B cell (primary cell): ENCODE data around the gene PARD3. TPM values are rescaled to one million over a fixed set of nuclear protein-coding genes. Genes with fewer than 3 reads are reported as not detected.

ENCODE experiments used
- ATAC-seq: fragments of 200-7000 bp; cut with Tn5 transposase; one replicate; pipeline ENCODE4 v1.10.0; 2021; ENCODE audit warnings: low read depth, mild to moderate bottlenecking, moderate number of reproducible peaks, moderate library complexity
- CTCF ChIA-PET: fragments of 350-600 bp; sonication (Branson Sonifier 250); formaldehyde crosslinking; loops from one replicate; lab custom pipeline; 2021; ENCODE audit warnings: antibody characterized with exemption, inconsistent platforms; lab: Charles Lee
- POLR2A ChIA-PET: fragments of 350-600 bp; sonication (Branson Sonifier 250); formaldehyde crosslinking; loops from one replicate; lab custom pipeline; 2021; ENCODE audit warnings: antibody characterized with exemption; lab: Charles Lee
- DNase-seq: peaks from one replicate; pipeline ENCODE4 v3.0.0; 2013
- H2AFZ ChIP-seq: 2 replicates; pipeline ENCODE4 v1.6.1; 2012; ENCODE audit warnings: mild to moderate bottlenecking, low read depth, low read length; ENCODE audit not compliant: insufficient read depth, poor library complexity, severe bottlenecking
- H3K27ac ChIP-seq, 2 donors: 1 replicate in 1 of 2; 2 replicates in 1 of 2; pipeline ENCODE4 v1.5.1; 2012 to 2013; ENCODE audit warnings: low read length in 2 of 2, mild to moderate bottlenecking in 2 of 2, moderate library complexity in 1 of 2
- H3K27me3 ChIP-seq, 4 experiments: fragments of 200-600 bp in 1 of 4; sonication (generic) in 1 of 4; replicated peaks in 1 of 4; 1 replicate in 2 of 4; 2 replicates in 2 of 4; pipeline versions ENCODE4 v1.6.1 to v1.7.0; 2013 to 2016; ENCODE audit warnings: low read length in 3 of 4, mild to moderate bottlenecking in 2 of 4, mixed read lengths in 1 of 4, moderate library complexity in 1 of 4; ENCODE audit not compliant: insufficient read depth in 4 of 4, control insufficient read depth in 3 of 4; ENCODE audit errors: control extremely low read depth in 1 of 4
- H3K36me3 ChIP-seq, 2 experiments: replicated peaks in 1 of 2; 1 replicate in 1 of 2; 2 replicates in 1 of 2; pipeline versions ENCODE4 v1.6.1 to v1.7.1; 2013; ENCODE audit warnings: low read length in 1 of 2; ENCODE audit not compliant: insufficient read depth in 2 of 2, control insufficient read depth in 1 of 2; ENCODE audit errors: control extremely low read depth in 1 of 2, extremely low read depth in 1 of 2
- H3K4me1 ChIP-seq, 2 donors: fragments of 200-600 bp in 1 of 2; sonication (generic) in 1 of 2; 1 replicate in 1 of 2; 2 replicates in 1 of 2; pipeline versions ENCODE4 v1.5.1 to v1.6.1; 2013 to 2017; ENCODE audit warnings: low read length in 2 of 2; ENCODE audit not compliant: control insufficient read depth in 2 of 2, insufficient read depth in 2 of 2
- H3K4me2 ChIP-seq: replicated peaks from 2 replicates; pipeline ENCODE3; 2012; ENCODE audit warnings: mild to moderate bottlenecking, low read depth, low read length; ENCODE audit not compliant: poor library complexity, severe bottlenecking
- H3K4me3 ChIP-seq, 5 experiments: fragments of 200-600 bp in 1 of 5; sonication (generic) in 1 of 5; 1 replicate in 3 of 5; 2 replicates in 2 of 5; pipeline versions ENCODE4 v1.5.1 to v1.7.0; 2011 to 2016; ENCODE audit warnings: low read length in 4 of 5, mild to moderate bottlenecking in 4 of 5, low read depth in 2 of 5, control low read depth in 1 of 5, moderate library complexity in 1 of 5; ENCODE audit not compliant: insufficient read depth in 1 of 5; ENCODE audit errors: control extremely low read depth in 1 of 5, extremely low read depth in 1 of 5
- H3K79me2 ChIP-seq: fragments of 200-600 bp; sonication (generic); one replicate; pipeline ENCODE4 v1.6.0; 2016; ENCODE audit warnings: low read length; ENCODE audit not compliant: control insufficient read depth, insufficient read depth
- H3K9ac ChIP-seq: fragments of 200-600 bp; sonication (generic); 2 replicates; pipeline ENCODE4 v1.6.1; 2017; ENCODE audit warnings: mild to moderate bottlenecking, low read length, moderate library complexity
- H3K9me3 ChIP-seq, 3 donors: one replicate each; pipeline versions ENCODE4 v1.6.1 to v1.7.1; 2013; ENCODE audit warnings: low read length in 2 of 3; ENCODE audit not compliant: control insufficient read depth in 2 of 3, insufficient read depth in 1 of 3; ENCODE audit errors: control extremely low read depth in 1 of 3
- H4K20me1 ChIP-seq: 2 replicates; pipeline ENCODE4 v1.6.0; 2012; ENCODE audit warnings: mild to moderate bottlenecking, low read length; ENCODE audit not compliant: insufficient read depth, control insufficient read depth, poor library complexity, severe bottlenecking
- H3K27ac Mint-ChIP-seq: one replicate; pipeline ENCODE4 v1.8.0; 2021; ENCODE audit warnings: mixed read lengths
- H3K27me3 Mint-ChIP-seq: one replicate; pipeline ENCODE4 v1.8.0; 2021; ENCODE audit warnings: mixed read lengths
- H3K4me1 Mint-ChIP-seq: one replicate; pipeline ENCODE4 v1.8.0; 2021; ENCODE audit warnings: mixed read lengths
- H3K4me3 Mint-ChIP-seq: one replicate; pipeline ENCODE4 v1.8.0; 2021; ENCODE audit warnings: mixed read lengths
- H3K9me3 Mint-ChIP-seq: one replicate; pipeline ENCODE4 v1.8.0; 2022; ENCODE audit warnings: mixed read lengths; ENCODE audit not compliant: insufficient read depth
- EZH2 ChIP-seq: IDR thresholded peaks from 2 replicates; pipeline ENCODE4 v1.6.1; 2012; ENCODE audit warnings: borderline replicate concordance, low read depth, mild to moderate bottlenecking, moderate library complexity, low read length; ENCODE audit not compliant: insufficient read depth, poor library complexity, severe bottlenecking
- WGBS: methylation state at CpG from one replicate; pipeline ENCODE4 v1.1.5; 2013; ENCODE audit warnings: missing lambda C conversion rate; ENCODE audit not compliant: insufficient coverage; 5-methylcytosine and 5-hydroxymethylcytosine counted together
- intact Hi-C: fragments of 100-400 bp; cut with micrococcal nuclease; formaldehyde crosslinking; loops from one replicate; pipeline ENCODE4 v1.10.0; 2022
- polyA plus RNA-seq: library from polyadenylated mRNA; depleted of rRNA; stranded (reverse); fragments of >200 nt; gene quantifications from 2 replicates; pipeline ENCODE4 v1.2.3, GENCODE V29; 2012
- total RNA-seq, 2 donors: library from RNA; stranded (reverse); fragments of 120-200 nt in 1 of 2; gene quantifications; 1 replicate in 1 of 2; 2 replicates in 1 of 2; pipeline versions ENCODE4 v1.2.3 to v1.2.4, GENCODE V29; 2013 to 2022
- TF ChIP-seq, protein P1 (sequence below): fragments of 200-600 bp; IDR thresholded peaks from one replicate; pipeline ENCODE4 v1.8.0; 2022; ENCODE audit warnings: antibody characterized with exemption, mild to moderate bottlenecking

The PARD3 gene
- total and polyA plus RNA-seq, 2 donors (not counting 1 experiment from before 2014, with no cell fraction given): not detected

GRCh38 chr10:34107626-34108516 is 707.2 kb downstream of the PARD3 start:
- H4K20me1 ChIP-seq: no peaks in the 10 kb centered on the region
- DNase-seq: no peak
- no peak overlapping the region for H2AFZ ChIP-seq
- ChIA-PET POLR2A (no interaction called here), CTCF (no interaction called here)
- no peaks in the 10 kb centered on the region for H3K79me2 ChIP-seq
- H3K4me2 ChIP-seq: no peak overlapping the region
- no peaks in the 10 kb centered on the region for H3K27me3 Mint-ChIP-seq
- no peaks in the 10 kb centered on the region for H3K4me1 ChIP-seq
- no peak overlapping the region for H3K4me3 ChIP-seq
- H3K27ac ChIP-seq: no peak overlapping the region
- H3K9me3 ChIP-seq: peaks cover 0 to 10% (median 0%) of the 10 kb centered on the region in 3 donors
- peaks cover 4% of the 10 kb centered on the region for H3K9me3 Mint-ChIP-seq
- no peak overlapping the region for H3K4me3 Mint-ChIP-seq
- intact Hi-C loops: no loop called here
- ATAC-seq: no peak
- no peak for TF ChIP-seq EZH2
- TF ChIP-seq, protein P1, sequence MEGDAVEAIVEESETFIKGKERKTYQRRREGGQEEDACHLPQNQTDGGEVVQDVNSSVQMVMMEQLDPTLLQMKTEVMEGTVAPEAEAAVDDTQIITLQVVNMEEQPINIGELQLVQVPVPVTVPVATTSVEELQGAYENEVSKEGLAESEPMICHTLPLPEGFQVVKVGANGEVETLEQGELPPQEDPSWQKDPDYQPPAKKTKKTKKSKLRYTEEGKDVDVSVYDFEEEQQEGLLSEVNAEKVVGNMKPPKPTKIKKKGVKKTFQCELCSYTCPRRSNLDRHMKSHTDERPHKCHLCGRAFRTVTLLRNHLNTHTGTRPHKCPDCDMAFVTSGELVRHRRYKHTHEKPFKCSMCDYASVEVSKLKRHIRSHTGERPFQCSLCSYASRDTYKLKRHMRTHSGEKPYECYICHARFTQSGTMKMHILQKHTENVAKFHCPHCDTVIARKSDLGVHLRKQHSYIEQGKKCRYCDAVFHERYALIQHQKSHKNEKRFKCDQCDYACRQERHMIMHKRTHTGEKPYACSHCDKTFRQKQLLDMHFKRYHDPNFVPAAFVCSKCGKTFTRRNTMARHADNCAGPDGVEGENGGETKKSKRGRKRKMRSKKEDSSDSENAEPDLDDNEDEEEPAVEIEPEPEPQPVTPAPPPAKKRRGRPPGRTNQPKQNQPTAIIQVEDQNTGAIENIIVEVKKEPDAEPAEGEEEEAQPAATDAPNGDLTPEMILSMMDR: no peak
- H3K9ac ChIP-seq: no peak overlapping the region
- H3K27ac Mint-ChIP-seq: no peak overlapping the region
- no peaks in the 10 kb centered on the region for H3K27me3 ChIP-seq
- no peaks in the 10 kb centered on the region for H3K36me3 ChIP-seq
- 94% methylated on average over 13 of the region's 17 CpGs for WGBS
- H3K4me1 Mint-ChIP-seq: no peaks in the 10 kb centered on the region

- peaks cover 4% of the 10 kb centered on the region for H3K9me3 Mint-ChIP-seq
- no peak for TF ChIP-seq EZH2
- TF ChIP-seq, protein P1: no peak
- ChIA-PET CTCF (no interaction called here), POLR2A (no interaction called here)
- no peaks in the 10 kb centered on the region for H4K20me1 ChIP-seq
- H3K4me3 ChIP-seq: no peak overlapping the region
- no peaks in the 10 kb centered on the region for H3K27me3 ChIP-seq
- no peak overlapping the region for H3K4me3 Mint-ChIP-seq
- 97% methylated on average over 4 of the region's 7 CpGs for WGBS
- H2AFZ ChIP-seq: no peak overlapping the region
- H3K27ac ChIP-seq: no peak overlapping the region
- intact Hi-C loops: no loop called here
- H3K4me2 ChIP-seq: no peak overlapping the region
- no peaks in the 10 kb centered on the region for H3K4me1 Mint-ChIP-seq
- no peaks in the 10 kb centered on the region for H3K27me3 Mint-ChIP-seq
- no peak overlapping the region for H3K9ac ChIP-seq
- no peak for DNase-seq
- H3K27ac Mint-ChIP-seq: no peak overlapping the region
- H3K79me2 ChIP-seq: no peaks in the 10 kb centered on the region
- H3K9me3 ChIP-seq: peaks cover 0 to 14% (median 0%) of the 10 kb centered on the region in 3 donors
- H3K36me3 ChIP-seq: no peaks in the 10 kb centered on the region
- H3K4me1 ChIP-seq: no peaks in the 10 kb centered on the region
- no peak for ATAC-seq
Measured at GRCh38 chr10:34106356-34106885, 708.7 kb downstream of the PARD3 start.
